SH-SY5Y (cell line): ENCODE measurements around the gene HOXD13.

Experiments used
- GATA2 ChIP-seq: IDR thresholded peaks from 2 replicates; pipeline ENCODE4 v1.6.1; 2011; ENCODE audit warnings: mild to moderate bottlenecking, low read depth, low read length
- GATA3 ChIP-seq: IDR thresholded peaks from 2 replicates; pipeline ENCODE4 v1.6.1; 2011; ENCODE audit warnings: low read depth, mild to moderate bottlenecking, low read length, moderate library complexity

GRCh38 chr2:176085120-176085788 is 7.3 kb upstream of the HOXD13 start:
- no peak for TF ChIP-seq GATA3
- TF ChIP-seq GATA2: no peak
